SU-DHL-6 (cell line): ENCODE data around the gene SOCS1.

ENCODE experiments used
- H2AFZ ChIP-seq: fragments of 200-600 bp; sonication (generic); 2 replicates; pipeline ENCODE4 v1.6.1; 2014; ENCODE audit warnings: low read depth, mild to moderate bottlenecking, moderate library complexity, mixed read lengths, antibody characterized with exemption, low read length; ENCODE audit not compliant: severe bottlenecking
- H3F3A ChIP-seq: fragments of 200-600 bp; shearing (Covaris generic); 2 replicates; pipeline ENCODE4 v1.6.0; 2016; ENCODE audit warnings: antibody characterized with exemption, mild to moderate bottlenecking; ENCODE audit not compliant: insufficient read depth
- H3K27ac ChIP-seq: fragments of 200-600 bp; sonication (generic); 2 replicates; pipeline ENCODE4 v1.5.1; 2016; ENCODE audit warnings: low read depth, mild to moderate bottlenecking, low read length, moderate library complexity, mixed read lengths
- H3K27me3 ChIP-seq: fragments of 200-600 bp; sonication (generic), shearing (Covaris generic); 2 replicates; pipeline ENCODE4 v1.6.0; 2014; ENCODE audit warnings: mild to moderate bottlenecking, low read length
- H3K36me3 ChIP-seq: fragments of 200-600 bp; sonication (generic); 2 replicates; pipeline ENCODE4 v1.6.1; 2014; ENCODE audit warnings: mild to moderate bottlenecking, low read length, mixed read lengths
- H3K4me2 ChIP-seq: fragments of 300-600, 200-600 bp; shearing (Covaris generic), sonication (generic); 2 replicates; pipeline ENCODE4 v1.6.0; 2014; ENCODE audit warnings: low read length, low read depth, mild to moderate bottlenecking; ENCODE audit not compliant: poor library complexity, severe bottlenecking
- H3K4me3 ChIP-seq: fragments of 200-600 bp; sonication (generic); 2 replicates; pipeline ENCODE4 v1.5.1; 2014; ENCODE audit warnings: antibody characterized with exemption, low read length, mild to moderate bottlenecking, mixed read lengths; ENCODE audit not compliant: insufficient read depth, poor library complexity, severe bottlenecking
- H3K79me2 ChIP-seq: fragments of 200-600 bp; sonication (generic); 2 replicates; pipeline ENCODE4 v1.6.1; 2014; ENCODE audit warnings: mild to moderate bottlenecking, low read length, moderate library complexity; ENCODE audit not compliant: insufficient read depth
- H3K9ac ChIP-seq: fragments of 200-600 bp; sonication (generic); 2 replicates; pipeline ENCODE4 v1.7.0; 2014; ENCODE audit warnings: mild to moderate bottlenecking, low read length
- H3K9me2 ChIP-seq: fragments of 200-600 bp; sonication (generic); replicated peaks from 2 replicates; pipeline ENCODE4 v1.6.1; 2014; ENCODE audit warnings: low read length; ENCODE audit not compliant: insufficient read depth
- H3K9me3 ChIP-seq: fragments of 200-600 bp; sonication (generic); 2 replicates; pipeline ENCODE4 v1.6.1; 2014; ENCODE audit warnings: low read length, mixed read lengths; ENCODE audit not compliant: insufficient read depth
- H4K20me1 ChIP-seq: fragments of 200-600 bp; sonication (generic); 2 replicates; pipeline ENCODE4 v1.6.1; 2014; ENCODE audit warnings: low read depth, mild to moderate bottlenecking, antibody characterized with exemption, low read length, moderate library complexity, mixed read lengths
- CTCF ChIP-seq: fragments of 200-600 bp; sonication (generic); IDR thresholded peaks from one replicate; pipeline ENCODE4 v1.5.1; 2017; ENCODE audit warnings: antibody characterized with exemption, mild to moderate bottlenecking, low read length, moderate library complexity; ENCODE audit not compliant: insufficient read depth, poor library complexity, severe bottlenecking
- EZH2phosphoT487 ChIP-seq: fragments of 200-600 bp; sonication (generic), shearing (Covaris generic); conservative IDR thresholded peaks from 2 replicates; pipeline ENCODE4 v1.6.1; 2018; ENCODE audit warnings: mild to moderate bottlenecking, antibody characterized with exemption, low read length, moderate library complexity, mixed read lengths

Gene SOCS1

GRCh38 chr16:11238272-11239202 is 17.5 kb downstream of the SOCS1 start:
- Histone ChIP-seq H3K9me3 (no peaks in the 10 kb centered on the region), H3K79me2 (no peaks in the 10 kb centered on the region), H3K27ac (no peak overlapping the region), H4K20me1 (no peaks in the 10 kb centered on the region), H3F3A (no peaks in the 10 kb centered on the region), H3K27me3 (no peaks in the 10 kb centered on the region), H3K4me2 (no peak overlapping the region), H3K9me2 (no peaks in the 10 kb centered on the region), H3K9ac (no peak overlapping the region), H3K4me3 (no peak overlapping the region), H3K36me3 (no peaks in the 10 kb centered on the region), H2AFZ (no peak overlapping the region)
- TF ChIP-seq EZH2phosphoT487 (no peak), CTCF (no peak)

- no peaks in the 10 kb centered on the region for H3K36me3 ChIP-seq
- TF ChIP-seq EZH2phosphoT487 (no peak), CTCF (no peak)
- no peak overlapping the region for H3K4me2 ChIP-seq
- H3F3A ChIP-seq, result no peaks in the 10 kb centered on the region
- H3K79me2 ChIP-seq, result no peaks in the 10 kb centered on the region
- H3K4me3 ChIP-seq, result no peak overlapping the region
- H3K27me3 ChIP-seq, result no peaks in the 10 kb centered on the region
- H2AFZ ChIP-seq, result no peak overlapping the region
- H3K9me3 ChIP-seq, result no peaks in the 10 kb centered on the region
- no peak overlapping the region for H3K27ac ChIP-seq
- no peak overlapping the region for H3K9ac ChIP-seq
- no peaks in the 10 kb centered on the region for H4K20me1 ChIP-seq
- H3K9me2 ChIP-seq, result no peaks in the 10 kb centered on the region
These were observed 19.3 kb downstream of the SOCS1 start for GRCh38 chr16:11236461-11237254.

DNA sequence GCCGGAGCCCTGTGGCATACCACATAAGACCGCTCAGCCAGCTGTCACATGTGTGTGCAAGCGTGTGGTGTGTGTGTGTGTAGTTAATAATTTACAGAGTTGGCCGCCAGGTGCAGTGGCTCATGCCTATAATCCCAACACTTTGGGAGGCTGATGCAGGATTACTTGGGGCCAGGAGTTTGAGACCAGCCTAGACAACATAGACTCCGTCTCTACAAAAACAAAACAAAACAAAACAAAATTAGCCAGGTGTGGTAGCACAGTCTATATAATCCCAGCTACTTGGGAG is 20.4 kb downstream of the SOCS1 start:
- Histone ChIP-seq H3K36me3 (no peaks in the 10 kb centered on the region), H3K9me2 (no peaks in the 10 kb centered on the region), H3K9ac (no peak overlapping the region), H3K27me3 (no peaks in the 10 kb centered on the region), H3F3A (no peaks in the 10 kb centered on the region), H3K4me2 (no peak overlapping the region), H3K4me3 (no peak overlapping the region), H3K79me2 (no peaks in the 10 kb centered on the region), H4K20me1 (no peaks in the 10 kb centered on the region), H2AFZ (no peak overlapping the region), H3K27ac (no peak overlapping the region), H3K9me3 (no peaks in the 10 kb centered on the region)
- TF ChIP-seq EZH2phosphoT487, result no peak
- no peak for TF ChIP-seq CTCF
